ENCODE measurements around the gene DPH2. TPM values are rescaled to one million over a fixed set of nuclear protein-coding genes. Genes with fewer than 3 reads are reported as not detected.

Gene DPH2
- total and polyA plus RNA-seq, 10 of the 15 experiments (the other 5 are each of a cell fraction or from before 2014, with no cell fraction given), result 13.1 to 82.9 (median 52.0) TPM

- BruUV-seq (replicated peaks), result no TSS peak
- H3K79me2 ChIP-seq (ENCODE audit: control insufficient read depth, insufficient read depth, low read length), result no peaks in the 10 kb centered on the region
- CTCF ChIA-PET, result interaction anchor here (0.6 to 19.3 kb wide), 97 partner anchors 11 to 882 kb away, joined by 3 to 1117 read pairs (median 5); partner anchors contain the start of genes IPO13, KDM4A and ST3GAL3
- TF ChIP-seq NKRF (conservative IDR thresholded peaks at IDR 0.05), result no peak
- TF ChIP-seq TCF12 (IDR thresholded peaks at IDR 0.05; ENCODE audit: low read depth, low read length), result no peak
- TF ChIP-seq JUNB (IDR thresholded peaks at IDR 0.05), result no peak
- no peak for TF ChIP-seq MYC (IDR thresholded peaks at IDR 0.05; ENCODE audit: insufficient read depth, insufficient read length, insufficient replicate concordance, low read length, severe bottlenecking)
- no peak for TF ChIP-seq KLF5 (IDR thresholded peaks at IDR 0.05; ENCODE audit: partially characterized antibody)
- peak; percentile 0; the same call in 1 of the 2 replicates for TF ChIP-seq RUNX3 (IDR thresholded peaks at IDR 0.05; ENCODE audit: low read length)
- RAD21 ChIA-PET (ENCODE audit: unreplicated experiment), result interaction anchor here (0.6 to 13.3 kb wide), 53 partner anchors 10 to 708 kb away, joined by 3 to 587 read pairs (median 4); partner anchors contain the start of genes ATP6V0B, IPO13, KDM4A and PTPRF
- H2AFZ ChIP-seq (ENCODE audit: control insufficient read depth, low read depth, low read length), result no peak overlapping the region
- SMC1A ChIA-PET (ENCODE audit: uncharacterized antibody, unreplicated experiment), result interaction anchor here (0.6 to 8.7 kb wide), 52 partner anchors 9 to 708 kb away, joined by 3 to 481 read pairs (median 5); partner anchors contain the start of genes IPO13 and KDM4A
- POLR2A ChIA-PET, result interaction anchor here (0.6 to 1.9 kb wide), 6 partner anchors 10 to 284 kb away, joined by 3 to 24 read pairs (median 6); no protein-coding TSS in a partner anchor
- no peak overlapping the region for H3K27ac ChIP-seq (ENCODE audit: control insufficient read depth, insufficient read depth)
- H3K9ac ChIP-seq (ENCODE audit: control insufficient read depth, insufficient read depth, low read length), result no peak overlapping the region
- FAIRE-seq (no peak), ATAC-seq (no peak), DNase-seq (ENCODE audit: low read depth, low spot score) (no peak)
- WGBS (ENCODE audit: insufficient coverage, insufficient replicate concordance, low lambda C conversion rate, missing lambda C conversion rate), result 36% methylated on average over 5 of the region's 5 CpGs
- H3K27me3 ChIP-seq (replicated peaks in 1 of 2; ENCODE audit: control insufficient read depth in 2 of 2, insufficient read depth in 2 of 2, low read length in 1 of 2), result no peaks in the 10 kb centered on the region
- H3K36me3 ChIP-seq (ENCODE audit: control insufficient read depth in 2 of 2, insufficient read depth in 2 of 2, low read length in 1 of 2), result no peaks in the 10 kb centered on the region
- intact Hi-C loops (cut with micrococcal nuclease; ENCODE audit: unreplicated experiment) (loop anchor here (1.0 to 5.0 kb wide), 3 partner anchors 98 to 406 kb away; no protein-coding TSS in a partner anchor), in situ Hi-C loops (cut with MboI) (loop anchor here (5.0 kb wide), 2 partner anchors 173 to 408 kb away; no protein-coding TSS in a partner anchor)
- no peak overlapping the region for H3K4me3 ChIP-seq
- peaks cover 11% of the 10 kb centered on the region for H3K4me1 ChIP-seq (ENCODE audit: control insufficient read depth, insufficient read depth, low read length)
- H3K4me2 ChIP-seq (ENCODE audit: control insufficient read depth, insufficient read depth), result no peak overlapping the region
- no peaks in the 10 kb centered on the region for H3K9me3 ChIP-seq (replicated peaks; ENCODE audit: control insufficient read depth, insufficient read depth, low read length)
- H4K20me1 ChIP-seq (ENCODE audit: control insufficient read depth, insufficient read depth), result no peaks in the 10 kb centered on the region
Observed at GRCh38 chr1:43934986-43935324, 34.9 kb upstream of the DPH2 start.

Data from GM12878 (cell line).